H9 (cell line): ENCODE data around the gene CYTH4. TPM values are rescaled to one million over a fixed set of nuclear protein-coding genes. Genes with fewer than 3 reads are reported as not detected.

ENCODE experiments used
- DNase-seq: peaks from one replicate; pipeline ENCODE4 v3.0.0-alpha.2; 2017
- H2AFZ ChIP-seq: one replicate; pipeline ENCODE4 v1.6.1; 2013; ENCODE audit warnings: mild to moderate bottlenecking, low read length, control low read depth, moderate library complexity
- H2AK5ac ChIP-seq: 2 replicates; pipeline ENCODE4 v1.6.1; 2013; ENCODE audit warnings: low read length, control low read depth, mixed read lengths; ENCODE audit not compliant: insufficient read length
- H2BK120ac ChIP-seq: one replicate; pipeline ENCODE4 v1.6.1; 2013; ENCODE audit warnings: low read depth, mild to moderate bottlenecking, low read length, control low read depth, inconsistent platforms; ENCODE audit not compliant: poor library complexity, severe bottlenecking
- H2BK12ac ChIP-seq: 2 replicates; pipeline ENCODE4 v1.6.1; 2013; ENCODE audit warnings: low read length, control low read depth, mixed read lengths, low read depth; ENCODE audit not compliant: insufficient read length
- H2BK15ac ChIP-seq: 2 replicates; pipeline ENCODE4 v1.6.1; 2013; ENCODE audit warnings: low read depth, low read length, control low read depth
- H2BK20ac ChIP-seq: one replicate; pipeline ENCODE4 v1.6.1; 2013; ENCODE audit warnings: low read depth, mild to moderate bottlenecking, low read length, control low read depth, inconsistent platforms; ENCODE audit not compliant: poor library complexity, severe bottlenecking
- H2BK5ac ChIP-seq: 2 replicates; pipeline ENCODE4 v1.6.1; 2013; ENCODE audit warnings: low read length, control low read depth, mixed read lengths; ENCODE audit not compliant: insufficient read length
- H3K14ac ChIP-seq: 2 replicates; pipeline ENCODE4 v1.6.1; 2013; ENCODE audit warnings: low read length, control low read depth; ENCODE audit not compliant: insufficient read depth
- H3K18ac ChIP-seq: 2 replicates; pipeline ENCODE4 v1.6.1; 2013; ENCODE audit warnings: low read depth, mild to moderate bottlenecking, mixed read lengths, low read length, control low read depth; ENCODE audit not compliant: insufficient read length
- H3K23ac ChIP-seq: 2 replicates; pipeline ENCODE4 v1.6.1; 2013; ENCODE audit warnings: low read length, control low read depth, mixed read lengths, low read depth; ENCODE audit not compliant: insufficient read length
- H3K23me2 ChIP-seq: 2 replicates; pipeline ENCODE4 v1.6.1; 2013; ENCODE audit warnings: low read depth, mild to moderate bottlenecking, mixed read lengths, low read length, control low read depth; ENCODE audit not compliant: insufficient read length, poor library complexity, severe bottlenecking
- H3K27ac ChIP-seq: 2 replicates; pipeline ENCODE4 v1.5.1; 2013; ENCODE audit warnings: low read length, control low read depth, mixed read lengths, low read depth; ENCODE audit not compliant: insufficient read length
- H3K27me3 ChIP-seq: 2 replicates; pipeline ENCODE4 v1.6.1; 2013; ENCODE audit warnings: low read length, control low read depth, inconsistent platforms; ENCODE audit not compliant: insufficient read depth
- H3K4ac ChIP-seq: 2 replicates; pipeline ENCODE4 v1.6.1; 2013; ENCODE audit warnings: low read depth, mild to moderate bottlenecking, control low read depth, inconsistent platforms, low read length, moderate library complexity
- H3K4me1 ChIP-seq: 2 replicates; pipeline ENCODE4 v1.6.1; 2013; ENCODE audit warnings: low read length, control low read depth, inconsistent platforms; ENCODE audit not compliant: insufficient read depth
- H3K4me2 ChIP-seq: 2 replicates; pipeline ENCODE4 v1.6.1; 2013; ENCODE audit warnings: low read length, control low read depth, mixed read lengths; ENCODE audit not compliant: insufficient read length, insufficient read depth
- H3K56ac ChIP-seq: 2 replicates; pipeline ENCODE4 v1.6.1; 2013; ENCODE audit warnings: low read depth, mild to moderate bottlenecking, mixed read lengths, low read length, control low read depth; ENCODE audit not compliant: insufficient read length
- H3K79me1 ChIP-seq: 2 replicates; pipeline ENCODE4 v1.6.1; 2013; ENCODE audit warnings: low read depth, mild to moderate bottlenecking, moderate library complexity, low read length, control low read depth, inconsistent platforms; ENCODE audit not compliant: insufficient read depth, poor library complexity, severe bottlenecking
- H3K79me2 ChIP-seq: 2 replicates; pipeline ENCODE4 v1.6.1; 2013; ENCODE audit warnings: low read length, control low read depth, inconsistent platforms; ENCODE audit not compliant: insufficient read depth
- H3K9ac ChIP-seq: 2 replicates; pipeline ENCODE4 v1.6.1; 2013; ENCODE audit warnings: low read length, control low read depth, mixed read lengths; ENCODE audit not compliant: insufficient read length; ENCODE audit errors: extremely low read depth
- H3K9me3 ChIP-seq: one replicate; pipeline ENCODE4 v1.6.1; 2013; ENCODE audit warnings: low read depth, low read length, inconsistent platforms; ENCODE audit not compliant: control insufficient read depth
- H3T11ph ChIP-seq: one replicate; pipeline ENCODE4 v1.6.1; 2013; ENCODE audit warnings: mild to moderate bottlenecking, low read length, control low read depth, inconsistent platforms
- H4K20me1 ChIP-seq: one replicate; pipeline ENCODE4 v1.6.1; 2013; ENCODE audit not compliant: control insufficient read depth, insufficient read length, insufficient read depth
- H4K5ac ChIP-seq: 2 replicates; pipeline ENCODE4 v1.6.1; 2013; ENCODE audit warnings: low read depth, mild to moderate bottlenecking, mixed read lengths, low read length, control low read depth; ENCODE audit not compliant: insufficient read length
- H4K8ac ChIP-seq: replicated peaks from 2 replicates; pipeline ENCODE4 v1.6.1; 2013; ENCODE audit warnings: low read length, control low read depth, mixed read lengths, low read depth; ENCODE audit not compliant: insufficient read length
- H4K91ac ChIP-seq: 2 replicates; pipeline ENCODE4 v1.6.1; 2013; ENCODE audit warnings: low read depth, mild to moderate bottlenecking, moderate library complexity, mixed read lengths, low read length, control low read depth; ENCODE audit not compliant: insufficient read length
- H3K27ac Mint-ChIP-seq, 3 experiments: 2 replicates in 2 of 3; 3 replicates in 1 of 3; pipeline ENCODE4 v1.8.0; 2020 to 2021; ENCODE audit warnings: mixed read lengths in 3 of 3, mild to moderate bottlenecking in 1 of 3, moderate library complexity in 1 of 3
- H3K27me3 Mint-ChIP-seq: 2 replicates; pipeline ENCODE4 v1.8.0; 2021; ENCODE audit warnings: low read depth, mild to moderate bottlenecking, moderate library complexity, mixed read lengths
- H3K36me3 Mint-ChIP-seq, 3 experiments: 2 replicates in 2 of 3; 3 replicates in 1 of 3; pipeline ENCODE4 v1.8.0; 2020 to 2021; ENCODE audit warnings: low read depth in 3 of 3, mixed read lengths in 3 of 3; ENCODE audit not compliant: insufficient read depth in 1 of 3
- H3K4me1 Mint-ChIP-seq, 2 experiments: 2 replicates each; pipeline ENCODE4 v1.8.0; 2020; ENCODE audit warnings: mixed read lengths in 2 of 2
- H3K4me3 Mint-ChIP-seq, 2 experiments: 2 replicates in 1 of 2; 3 replicates in 1 of 2; pipeline ENCODE4 v1.8.0; 2020 to 2021; ENCODE audit warnings: mild to moderate bottlenecking in 2 of 2, mixed read lengths in 2 of 2, moderate library complexity in 1 of 2
- H3K9me3 Mint-ChIP-seq, 2 experiments: 2 replicates in 1 of 2; 3 replicates in 1 of 2; pipeline ENCODE4 v1.8.0; 2020; ENCODE audit warnings: mild to moderate bottlenecking in 2 of 2, mixed read lengths in 2 of 2, moderate library complexity in 1 of 2
- CTCF ChIP-seq: fragments of 200-600 bp; sonication (generic); conservative IDR thresholded peaks from 3 replicates; pipeline ENCODE4 v1.8.0; 2021; ENCODE audit warnings: antibody characterized with exemption, mild to moderate bottlenecking
- WGBS: extraction: QIAGEN DNeasy Blood & Tissue Kit; methylation state at CpG from one replicate; pipeline ENCODE4 v1.1.7; 2013; ENCODE audit warnings: missing lambda C conversion rate, low lambda C conversion rate, mixed read lengths; ENCODE audit not compliant: insufficient read length; ENCODE audit errors: extremely low coverage; 5-methylcytosine and 5-hydroxymethylcytosine counted together
- total RNA-seq: library from RNA; stranded (reverse); gene quantifications from 2 replicates; pipeline ENCODE4 v1.2.1, GENCODE V29; 2021

Gene CYTH4
- total RNA-seq, 1 experiment from 2014 or later, result not detected

GRCh38 chr22:37291559-37292298 is 9.4 kb downstream of the CYTH4 start:
- Histone ChIP-seq H3K23ac (no peak overlapping the region), H3K79me2 (no peaks in the 10 kb centered on the region), H3K27ac (no peak overlapping the region), H3K27me3 (no peaks in the 10 kb centered on the region), H3K9ac (no peak overlapping the region), H2AK5ac (no peak overlapping the region), H2BK120ac (no peak overlapping the region), H3K79me1 (no peaks in the 10 kb centered on the region), H4K5ac (no peak overlapping the region), H3K18ac (no peak overlapping the region), H2BK12ac (no peak overlapping the region), H3K4me2 (no peak overlapping the region), H3T11ph (no peak overlapping the region), H3K56ac (no peak overlapping the region), H3K4ac (no peak overlapping the region), H2BK5ac (no peak overlapping the region), H4K20me1 (no peaks in the 10 kb centered on the region), H3K23me2 (no peaks in the 10 kb centered on the region), H4K8ac (no peak overlapping the region), H4K91ac (no peak overlapping the region), H3K4me1 (no peaks in the 10 kb centered on the region; the same call in 1 of the 2 replicates), H2BK15ac (no peak overlapping the region), H2AFZ (no peak overlapping the region), H3K14ac (no peak overlapping the region), H3K9me3 (no peaks in the 10 kb centered on the region), H2BK20ac (no peak overlapping the region)
- no peak for DNase-seq
- WGBS, result no CpG with 5 or more reads among the region's 5 CpGs
- Mint-ChIP-seq H3K9me3 (peaks cover 5 to 7% of the 10 kb centered on the region in 2 experiments; a peak in 3 of 5 replicates), H3K27ac (no peak overlapping the region; a peak in 1 of 7 replicates), H3K4me3 (no peak overlapping the region), H3K4me1 (peaks cover 7 to 27% of the 10 kb centered on the region in 2 experiments; a peak in 3 of 4 replicates), H3K27me3 (peaks cover 37% of the 10 kb centered on the region), H3K36me3 (no peaks in the 10 kb centered on the region; a peak in 1 of 7 replicates)
- TF ChIP-seq CTCF, result no peak
